CD14-positive monocyte (primary cell): ENCODE data around the gene S100A13. TPM values are rescaled to one million over a fixed set of nuclear protein-coding genes. Genes with fewer than 3 reads are reported as not detected.

ENCODE experiments used
- DNase-seq, 3 donors: peaks; one replicate each; pipeline ENCODE4 v3.0.0-alpha.2; 2011 to 2022
- H2AFZ ChIP-seq: 2 replicates; pipeline ENCODE4 v1.6.0; 2012; ENCODE audit warnings: mild to moderate bottlenecking, low read depth, low read length, inconsistent platforms; ENCODE audit not compliant: insufficient read depth, poor library complexity, severe bottlenecking
- H3K27ac ChIP-seq, 2 donors: 1 replicate in 1 of 2; 2 replicates in 1 of 2; pipeline ENCODE4 v1.5.1; 2012 to 2013; ENCODE audit warnings: low read length in 2 of 2, control low read depth in 1 of 2, inconsistent platforms in 1 of 2, low read depth in 1 of 2, mild to moderate bottlenecking in 1 of 2
- H3K27me3 ChIP-seq, 2 donors: one replicate each; pipeline versions ENCODE4 v1.6.0 to v1.6.1; 2011 to 2013; ENCODE audit warnings: low read length in 2 of 2; ENCODE audit not compliant: control insufficient read depth in 2 of 2, insufficient read depth in 2 of 2
- H3K36me3 ChIP-seq, 2 donors: replicated peaks in 1 of 2; 1 replicate in 1 of 2; 2 replicates in 1 of 2; pipeline versions ENCODE4 v1.5.1 to v1.6.1; 2012 to 2013; ENCODE audit warnings: low read length in 2 of 2, control low read depth in 1 of 2, inconsistent platforms in 1 of 2, mild to moderate bottlenecking in 1 of 2; ENCODE audit not compliant: insufficient read depth in 2 of 2, control insufficient read depth in 1 of 2
- H3K4me1 ChIP-seq, 2 donors: 1 replicate in 1 of 2; 2 replicates in 1 of 2; pipeline versions ENCODE4 v1.5.1 to v1.6.1; 2012 to 2013; ENCODE audit warnings: low read length in 2 of 2, control low read depth in 1 of 2, inconsistent platforms in 1 of 2, mild to moderate bottlenecking in 1 of 2, moderate library complexity in 1 of 2; ENCODE audit not compliant: insufficient read depth in 2 of 2, control insufficient read depth in 1 of 2
- H3K4me2 ChIP-seq: replicated peaks from 2 replicates; pipeline ENCODE3; 2012; ENCODE audit warnings: low read length, moderate library complexity, mild to moderate bottlenecking; ENCODE audit not compliant: poor library complexity, severe bottlenecking; ENCODE audit errors: extremely low read depth
- H3K4me3 ChIP-seq, 3 experiments: fragments of 200-600 bp in 1 of 3; sonication (generic) in 1 of 3; replicated peaks in 1 of 3; 1 replicate in 2 of 3; 2 replicates in 1 of 3; pipeline ENCODE4 v1.5.1; 2011 to 2013; ENCODE audit warnings: low read length in 3 of 3, mild to moderate bottlenecking in 3 of 3, control low read depth in 2 of 3, low read depth in 2 of 3, inconsistent platforms in 1 of 3, moderate library complexity in 1 of 3
- H3K79me2 ChIP-seq: 2 replicates; pipeline ENCODE4 v1.6.0; 2012; ENCODE audit warnings: mild to moderate bottlenecking, control low read depth, inconsistent platforms, low read length, moderate library complexity; ENCODE audit not compliant: insufficient read depth
- H3K9ac ChIP-seq: 2 replicates; pipeline ENCODE4 v1.6.0; 2017; ENCODE audit warnings: low read length, mild to moderate bottlenecking; ENCODE audit not compliant: insufficient read depth, poor library complexity, severe bottlenecking
- H3K9me3 ChIP-seq, 2 donors: replicated peaks in 1 of 2; 1 replicate in 1 of 2; 2 replicates in 1 of 2; pipeline versions ENCODE4 v1.5.1 to v1.6.1; 2012 to 2013; ENCODE audit warnings: low read length in 2 of 2, control low read depth in 1 of 2; ENCODE audit not compliant: control insufficient read depth in 1 of 2, insufficient read depth in 1 of 2
- H4K20me1 ChIP-seq: 2 replicates; pipeline ENCODE4 v1.6.0; 2012; ENCODE audit warnings: mild to moderate bottlenecking, low read length, control low read depth, moderate library complexity; ENCODE audit not compliant: insufficient read depth
- H3K27ac Mint-ChIP-seq, 7 donors: one replicate each; pipeline ENCODE4 v1.8.0; 2020; ENCODE audit warnings: mild to moderate bottlenecking in 7 of 7, mixed read lengths in 7 of 7, moderate library complexity in 6 of 7, inconsistent platforms in 2 of 7
- H3K27me3 Mint-ChIP-seq, 3 donors: one replicate each; pipeline ENCODE4 v1.8.0; 2021 to 2022; ENCODE audit warnings: low read depth in 3 of 3, mild to moderate bottlenecking in 3 of 3, mixed read lengths in 3 of 3, moderate library complexity in 3 of 3, inconsistent platforms in 1 of 3
- H3K36me3 Mint-ChIP-seq, 2 donors: one replicate each; pipeline ENCODE4 v1.8.0; 2020; ENCODE audit warnings: mixed read lengths in 2 of 2, inconsistent platforms in 1 of 2, mild to moderate bottlenecking in 1 of 2
- H3K4me1 Mint-ChIP-seq: one replicate; pipeline ENCODE4 v1.8.0; 2020; ENCODE audit warnings: mild to moderate bottlenecking, mixed read lengths
- H3K4me3 Mint-ChIP-seq, 2 donors: one replicate each; pipeline ENCODE4 v1.8.0; 2020; ENCODE audit warnings: mild to moderate bottlenecking in 2 of 2, mixed read lengths in 2 of 2, moderate library complexity in 1 of 2
- H3K9me3 Mint-ChIP-seq, 7 donors: one replicate each; pipeline ENCODE4 v1.8.0; 2020 to 2022; ENCODE audit warnings: mixed read lengths in 7 of 7, mild to moderate bottlenecking in 6 of 7, moderate library complexity in 6 of 7, inconsistent platforms in 2 of 7
- WGBS: methylation state at CpG from one replicate; pipeline ENCODE4 v1.1.5; 2013; ENCODE audit warnings: missing lambda C conversion rate; ENCODE audit not compliant: insufficient coverage; 5-methylcytosine and 5-hydroxymethylcytosine counted together
- intact Hi-C, 2 donors: fragments of 100-400 bp; cut with micrococcal nuclease; formaldehyde crosslinking; loops; one replicate each; pipeline versions ENCODE4 v1.15.0 to v1.15.1; 2023
- polyA plus RNA-seq, 3 donors: library from polyadenylated mRNA; depleted of rRNA in 1 of 3; unstranded in 2 of 3; stranded (reverse) in 1 of 3; fragments of 300-500 nt in 2 of 3; fragments of >200 nt in 1 of 3; fragmentation: Illumina TruSeq in 2 of 3; gene quantifications; 1 replicate in 2 of 3; 2 replicates in 1 of 3; pipeline ENCODE4 v1.2.3, GENCODE V29; 2012 to 2021
- TF ChIP-seq, protein P1 (sequence below): fragments of 200-600 bp; IDR thresholded peaks from one replicate; pipeline ENCODE4 v1.8.0; 2022; ENCODE audit warnings: antibody characterized with exemption, mild to moderate bottlenecking

Gene S100A13
- polyA plus RNA-seq, 3 donors, result 2.5 to 13.9 (median 2.6) TPM

DNA sequence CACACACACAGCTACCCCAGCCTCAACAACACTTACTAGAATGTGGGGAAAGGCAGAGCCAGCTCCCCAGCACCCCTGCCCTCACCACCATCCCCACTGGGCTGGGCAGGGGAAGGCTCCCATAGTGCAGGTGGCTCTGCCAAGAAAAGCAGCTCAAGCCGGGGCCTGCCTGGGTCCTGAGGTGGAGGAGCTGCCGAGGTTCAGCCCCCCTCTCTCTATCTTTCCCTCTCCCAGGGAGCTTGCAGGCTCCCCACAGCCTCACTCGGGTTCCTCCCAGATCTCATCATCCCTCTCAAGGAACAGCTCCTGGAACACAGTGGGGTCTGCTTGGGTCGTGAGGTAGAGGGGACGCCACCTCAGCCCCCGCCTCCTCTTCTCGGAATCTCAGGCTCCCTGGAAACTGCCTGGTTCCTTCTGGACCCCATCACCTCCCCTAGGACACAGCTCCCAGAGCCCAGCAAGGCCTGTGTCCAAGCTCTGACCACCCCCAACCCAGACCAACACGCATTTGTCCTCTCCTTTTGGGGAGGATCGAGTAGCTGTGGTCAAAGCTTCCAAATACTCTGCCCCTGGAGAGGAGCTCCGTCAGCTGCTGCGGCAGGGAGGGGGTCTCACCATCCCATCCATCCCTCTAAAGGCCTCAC is 15.1 kb downstream of the S100A13 start:
- Histone ChIP-seq H3K36me3 (no peaks in the 10 kb centered on the region), H3K4me1 (peaks cover 29 to 40% of the 10 kb centered on the region in 2 donors), H3K27me3 (no peaks in the 10 kb centered on the region), H3K4me3 (no peak overlapping the region), H3K9me3 (no peaks in the 10 kb centered on the region), H3K9ac (no peak overlapping the region), H3K4me2 (no peak overlapping the region), H3K79me2 (no peaks in the 10 kb centered on the region), H4K20me1 (no peaks in the 10 kb centered on the region), H2AFZ (no peak overlapping the region), H3K27ac (no peak overlapping the region)
- no CpG with 5 or more reads among the region's 11 CpGs for WGBS
- Mint-ChIP-seq H3K9me3 (peaks cover 0 to 2% (median 0%) of the 10 kb centered on the region in 7 donors), H3K27ac (peak overlapping the region in 2 of 7 donors; percentile 43 to 48), H3K36me3 (no peaks in the 10 kb centered on the region), H3K27me3 (peaks cover 2% of the 10 kb centered on the region in 3 donors), H3K4me1 (peaks cover 41% of the 10 kb centered on the region), H3K4me3 (no peak overlapping the region)
- DNase-seq, result no peak
- intact Hi-C loops, result no loop called here
- TF ChIP-seq, protein P1, sequence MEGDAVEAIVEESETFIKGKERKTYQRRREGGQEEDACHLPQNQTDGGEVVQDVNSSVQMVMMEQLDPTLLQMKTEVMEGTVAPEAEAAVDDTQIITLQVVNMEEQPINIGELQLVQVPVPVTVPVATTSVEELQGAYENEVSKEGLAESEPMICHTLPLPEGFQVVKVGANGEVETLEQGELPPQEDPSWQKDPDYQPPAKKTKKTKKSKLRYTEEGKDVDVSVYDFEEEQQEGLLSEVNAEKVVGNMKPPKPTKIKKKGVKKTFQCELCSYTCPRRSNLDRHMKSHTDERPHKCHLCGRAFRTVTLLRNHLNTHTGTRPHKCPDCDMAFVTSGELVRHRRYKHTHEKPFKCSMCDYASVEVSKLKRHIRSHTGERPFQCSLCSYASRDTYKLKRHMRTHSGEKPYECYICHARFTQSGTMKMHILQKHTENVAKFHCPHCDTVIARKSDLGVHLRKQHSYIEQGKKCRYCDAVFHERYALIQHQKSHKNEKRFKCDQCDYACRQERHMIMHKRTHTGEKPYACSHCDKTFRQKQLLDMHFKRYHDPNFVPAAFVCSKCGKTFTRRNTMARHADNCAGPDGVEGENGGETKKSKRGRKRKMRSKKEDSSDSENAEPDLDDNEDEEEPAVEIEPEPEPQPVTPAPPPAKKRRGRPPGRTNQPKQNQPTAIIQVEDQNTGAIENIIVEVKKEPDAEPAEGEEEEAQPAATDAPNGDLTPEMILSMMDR, result no peak

DNA sequence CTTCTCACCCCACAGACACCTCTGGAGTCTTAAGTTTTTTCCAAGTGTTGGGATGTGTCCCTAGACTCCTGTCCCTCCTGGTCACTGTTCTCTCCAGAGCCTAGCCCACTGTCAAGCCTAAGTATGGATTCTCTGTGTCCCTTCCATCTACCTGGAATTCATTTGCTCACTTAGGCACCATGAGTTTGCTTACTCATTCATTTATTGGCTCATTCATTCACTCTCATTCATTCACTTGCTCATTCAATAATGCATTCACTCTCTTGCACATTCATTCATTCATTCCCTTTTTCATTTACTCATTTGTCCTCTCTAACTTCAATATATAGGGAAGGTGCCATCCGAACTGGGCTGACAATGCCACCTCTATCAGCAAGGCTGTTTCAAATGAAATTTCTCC is 15.9 kb downstream of the S100A13 start:
- DNase-seq, result no peak
- TF ChIP-seq, protein P1, result no peak
- Mint-ChIP-seq H3K36me3 (no peaks in the 10 kb centered on the region), H3K4me1 (peaks cover 35% of the 10 kb centered on the region), H3K4me3 (no peak overlapping the region), H3K27ac (peak overlapping the region in 1 of 7 donors; percentile 48), H3K27me3 (peaks cover 2 to 3% (median 2%) of the 10 kb centered on the region in 3 donors), H3K9me3 (peaks cover 0 to 2% (median 0%) of the 10 kb centered on the region in 7 donors)
- H3K9me3 ChIP-seq, result no peaks in the 10 kb centered on the region
- no peaks in the 10 kb centered on the region for H3K27me3 ChIP-seq
- H3K27ac ChIP-seq, result no peak overlapping the region
- WGBS, result 100% methylated on average over 1 of the region's 1 CpG
- no peak overlapping the region for H3K4me2 ChIP-seq
- no peaks in the 10 kb centered on the region for H3K79me2 ChIP-seq
- H3K4me3 ChIP-seq, result no peak overlapping the region
- no peak overlapping the region for H2AFZ ChIP-seq
- H4K20me1 ChIP-seq, result no peaks in the 10 kb centered on the region
- H3K4me1 ChIP-seq, result peaks cover 22 to 31% of the 10 kb centered on the region in 2 donors
- no peak overlapping the region for H3K9ac ChIP-seq
- H3K36me3 ChIP-seq, result no peaks in the 10 kb centered on the region
- intact Hi-C loops, result no loop called here
